Measurements from ENCODE around the gene BNC1. TPM values are rescaled to one million over a fixed set of nuclear protein-coding genes. Genes with fewer than 3 reads are reported as not detected.

The BNC1 gene, protein sequence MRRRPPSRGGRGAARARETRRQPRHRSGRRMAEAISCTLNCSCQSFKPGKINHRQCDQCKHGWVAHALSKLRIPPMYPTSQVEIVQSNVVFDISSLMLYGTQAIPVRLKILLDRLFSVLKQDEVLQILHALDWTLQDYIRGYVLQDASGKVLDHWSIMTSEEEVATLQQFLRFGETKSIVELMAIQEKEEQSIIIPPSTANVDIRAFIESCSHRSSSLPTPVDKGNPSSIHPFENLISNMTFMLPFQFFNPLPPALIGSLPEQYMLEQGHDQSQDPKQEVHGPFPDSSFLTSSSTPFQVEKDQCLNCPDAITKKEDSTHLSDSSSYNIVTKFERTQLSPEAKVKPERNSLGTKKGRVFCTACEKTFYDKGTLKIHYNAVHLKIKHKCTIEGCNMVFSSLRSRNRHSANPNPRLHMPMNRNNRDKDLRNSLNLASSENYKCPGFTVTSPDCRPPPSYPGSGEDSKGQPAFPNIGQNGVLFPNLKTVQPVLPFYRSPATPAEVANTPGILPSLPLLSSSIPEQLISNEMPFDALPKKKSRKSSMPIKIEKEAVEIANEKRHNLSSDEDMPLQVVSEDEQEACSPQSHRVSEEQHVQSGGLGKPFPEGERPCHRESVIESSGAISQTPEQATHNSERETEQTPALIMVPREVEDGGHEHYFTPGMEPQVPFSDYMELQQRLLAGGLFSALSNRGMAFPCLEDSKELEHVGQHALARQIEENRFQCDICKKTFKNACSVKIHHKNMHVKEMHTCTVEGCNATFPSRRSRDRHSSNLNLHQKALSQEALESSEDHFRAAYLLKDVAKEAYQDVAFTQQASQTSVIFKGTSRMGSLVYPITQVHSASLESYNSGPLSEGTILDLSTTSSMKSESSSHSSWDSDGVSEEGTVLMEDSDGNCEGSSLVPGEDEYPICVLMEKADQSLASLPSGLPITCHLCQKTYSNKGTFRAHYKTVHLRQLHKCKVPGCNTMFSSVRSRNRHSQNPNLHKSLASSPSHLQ
- 2.2 TPM for polyA plus RNA-seq (ENCODE audit: insufficient read length)

DNA sequence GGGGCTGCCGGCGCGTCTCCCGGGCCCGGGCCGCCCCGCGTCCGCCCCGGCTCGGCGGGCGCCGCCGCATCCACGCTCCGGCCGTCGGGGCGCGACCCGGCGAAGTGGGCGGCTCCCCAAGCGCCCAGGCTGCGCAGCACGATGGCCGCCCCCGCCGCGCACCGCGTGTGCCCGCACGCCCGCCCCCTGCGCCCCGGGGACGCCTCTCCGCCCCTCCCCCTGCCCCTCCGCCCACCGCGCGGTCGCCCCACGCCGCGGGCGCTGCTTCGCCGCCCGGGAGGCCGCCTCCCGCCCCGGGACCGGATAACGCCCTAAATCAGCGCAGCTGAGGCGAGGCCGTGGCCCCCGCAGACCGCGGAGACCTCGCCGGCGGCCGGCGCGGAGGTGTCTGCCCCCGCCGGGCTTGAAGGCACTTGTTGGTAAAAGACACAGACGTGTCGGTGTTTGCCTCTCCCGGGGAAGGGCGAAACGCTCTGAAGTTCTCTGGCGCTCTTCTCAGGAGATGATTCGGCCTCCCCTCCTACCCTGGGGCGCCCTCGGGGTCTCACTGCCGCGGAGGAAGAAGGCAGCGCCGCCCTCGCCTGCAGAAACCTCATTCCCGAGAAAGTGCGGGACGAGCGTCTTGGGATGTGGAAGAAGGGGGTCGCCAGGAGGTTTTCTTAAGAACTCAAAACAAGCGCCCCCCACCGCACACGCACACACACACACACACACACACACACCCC lies at the start of gene BNC1:
Gene BNC1, minus strand, starts transcription at position 106 of the 725 bp plus-strand sequence. Its CDS starts 36 bp downstream, at position 70.
- DNase-seq = no peak

DNA sequence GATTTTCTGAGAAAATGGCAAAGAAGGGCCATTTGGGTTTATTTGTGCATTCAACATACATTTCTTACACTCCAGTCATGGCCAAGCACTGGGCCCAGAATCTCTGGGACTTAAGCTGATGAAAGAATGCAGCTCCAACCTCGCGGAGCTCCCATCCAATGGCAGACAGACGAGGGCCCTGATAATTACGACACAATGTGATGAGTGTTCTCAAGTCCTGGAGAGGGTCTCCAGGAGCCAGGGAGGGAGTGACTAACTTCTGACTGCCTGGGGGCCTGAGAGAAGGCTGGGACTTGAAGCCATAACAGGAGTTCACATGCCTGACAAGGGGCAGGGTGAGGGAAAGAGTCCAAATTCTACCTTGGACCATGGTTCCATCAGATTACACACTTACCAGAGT lies 42.6 kb upstream of the BNC1 start:
- no peak for DNase-seq

DNA sequence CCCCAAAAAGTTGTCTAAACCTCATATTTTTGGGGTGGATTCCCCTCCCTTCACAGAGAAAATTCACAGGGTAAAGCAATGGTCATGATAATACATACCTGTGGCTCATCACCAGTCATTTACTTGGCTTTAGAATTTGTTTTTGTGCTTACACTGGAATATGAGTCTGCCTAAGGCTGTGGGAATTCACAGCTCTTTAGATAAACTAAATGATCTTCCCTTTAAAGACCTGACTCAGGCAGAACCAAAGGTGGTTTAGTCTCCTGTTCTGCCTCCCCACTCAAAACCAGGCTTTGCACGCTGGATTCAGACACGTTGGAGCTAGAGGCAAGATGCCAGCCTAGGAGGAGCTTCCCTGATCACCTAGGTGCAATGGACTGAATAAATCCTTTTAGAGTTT lies 40.3 kb upstream of the BNC1 start:
- no peak for DNase-seq

DNA sequence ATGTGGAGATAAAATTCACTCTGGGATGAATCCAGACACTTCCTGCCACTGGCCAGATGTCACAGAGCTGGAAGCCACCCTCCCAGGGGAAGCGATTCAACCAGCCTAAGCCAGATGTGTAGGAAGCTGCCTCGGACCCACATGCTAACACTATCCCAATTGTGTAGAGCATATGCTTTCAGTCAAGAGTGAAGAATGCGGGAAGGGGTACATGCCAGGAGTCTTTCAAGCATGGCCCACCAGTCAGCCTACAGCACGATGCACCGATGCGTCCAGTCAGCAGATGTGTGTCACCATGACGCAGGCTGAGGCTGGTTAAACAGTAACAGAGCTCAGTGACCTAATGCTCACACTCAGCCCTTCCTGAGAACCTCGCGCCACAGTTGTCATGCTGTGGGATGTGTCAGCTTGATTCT lies 38.8 kb upstream of the BNC1 start:
- peak; percentile 41 for DNase-seq

DNA sequence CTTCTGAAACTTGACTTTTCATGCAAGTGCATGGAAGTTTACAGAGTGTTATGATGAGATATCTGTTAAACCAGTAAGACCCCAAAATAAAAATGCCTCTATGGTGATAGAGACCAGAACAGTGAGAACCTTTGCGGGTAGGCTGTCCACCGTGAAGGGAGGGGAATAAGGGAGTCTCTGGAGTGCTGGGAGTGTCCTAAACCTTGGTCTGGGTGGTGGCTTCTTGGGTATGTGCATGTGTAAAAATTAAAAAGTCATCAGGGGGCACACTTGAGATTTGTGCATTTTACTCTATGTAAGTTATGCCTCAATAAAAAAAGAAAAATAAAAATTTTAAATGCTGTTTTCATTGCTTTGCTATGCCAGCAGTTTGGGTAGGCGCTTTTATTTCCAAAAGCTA lies 38.2 kb upstream of the BNC1 start:
- DNase-seq = no peak

DNA sequence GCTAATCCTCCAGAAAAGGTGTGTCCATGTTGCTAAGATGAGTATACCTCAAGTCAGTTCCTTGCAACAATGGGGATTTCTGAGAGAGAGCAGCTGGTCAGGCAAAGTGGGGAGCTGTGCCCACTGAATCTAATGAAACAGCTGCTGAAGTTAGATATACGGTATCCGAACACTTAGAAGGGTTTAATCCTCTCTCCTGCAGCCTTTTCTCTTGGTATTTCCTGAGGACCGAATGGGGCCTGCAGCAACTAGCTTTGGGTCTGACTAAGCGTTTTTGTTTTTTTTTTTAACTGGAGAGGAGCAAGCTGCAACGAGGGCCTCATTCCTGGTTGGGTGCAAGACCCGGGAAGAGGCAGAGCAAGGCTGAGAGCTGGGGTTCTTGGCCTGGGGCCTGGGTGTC lies 37.6 kb upstream of the BNC1 start:
- DNase-seq = no peak

DNA sequence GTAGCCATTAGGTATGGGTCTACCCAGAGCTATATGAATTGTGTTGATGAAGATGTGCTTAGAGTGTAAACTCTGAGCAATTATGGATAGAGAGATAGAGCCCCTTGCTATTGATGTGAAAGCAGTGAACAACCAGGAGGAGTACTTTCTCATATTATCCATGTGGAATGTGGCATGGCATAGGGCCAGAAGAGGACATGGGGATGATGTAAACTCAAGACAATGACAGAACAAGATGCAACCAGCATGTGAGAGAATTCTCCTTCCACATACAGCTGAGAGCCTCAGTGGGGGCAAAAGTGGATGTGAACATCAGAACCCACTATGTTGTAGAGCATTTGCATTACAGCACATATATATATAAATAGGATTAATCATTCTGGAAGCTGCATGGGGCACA lies 36.4 kb upstream of the BNC1 start:
- DNase-seq = no peak

DNA sequence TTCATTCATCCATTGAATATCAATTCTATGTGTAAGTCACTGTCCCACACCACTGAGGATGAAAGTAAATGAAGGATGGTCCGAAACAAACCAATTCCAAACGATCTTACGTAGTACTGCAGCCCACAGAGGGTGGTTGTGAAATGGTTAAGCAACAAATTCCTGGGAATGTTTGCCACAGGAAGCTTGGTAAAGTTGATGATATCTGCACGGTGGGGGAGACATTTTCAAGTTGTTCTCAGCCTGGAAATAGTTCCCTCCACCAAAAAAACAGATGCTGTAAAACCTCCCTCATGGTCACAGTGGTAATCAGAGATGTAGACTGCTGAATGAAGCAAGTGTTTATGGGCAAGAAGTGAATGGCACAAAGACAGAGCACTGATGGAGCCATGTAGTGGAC lies 35.9 kb upstream of the BNC1 start:
- DNase-seq = no peak

DNA sequence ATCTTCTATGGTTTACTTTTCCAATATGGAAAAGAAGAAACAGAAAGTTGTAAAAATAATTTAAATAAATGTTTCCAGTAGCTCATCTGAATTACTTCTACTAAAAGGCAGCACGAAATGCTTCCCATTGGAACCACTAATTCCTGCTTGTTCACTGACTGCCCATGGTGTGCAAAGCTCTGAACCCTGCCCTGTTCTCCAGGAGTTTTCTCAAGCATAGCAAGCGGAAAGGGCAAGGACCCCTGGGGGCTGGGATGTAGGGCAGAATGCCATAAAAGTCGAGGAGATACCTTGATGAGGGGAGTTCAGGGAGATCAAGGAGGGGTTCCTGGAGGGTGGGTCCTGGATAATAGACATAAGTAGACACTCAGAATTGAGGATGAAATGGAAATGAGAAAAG lies 35.3 kb upstream of the BNC1 start:
- no peak for DNase-seq

DNA sequence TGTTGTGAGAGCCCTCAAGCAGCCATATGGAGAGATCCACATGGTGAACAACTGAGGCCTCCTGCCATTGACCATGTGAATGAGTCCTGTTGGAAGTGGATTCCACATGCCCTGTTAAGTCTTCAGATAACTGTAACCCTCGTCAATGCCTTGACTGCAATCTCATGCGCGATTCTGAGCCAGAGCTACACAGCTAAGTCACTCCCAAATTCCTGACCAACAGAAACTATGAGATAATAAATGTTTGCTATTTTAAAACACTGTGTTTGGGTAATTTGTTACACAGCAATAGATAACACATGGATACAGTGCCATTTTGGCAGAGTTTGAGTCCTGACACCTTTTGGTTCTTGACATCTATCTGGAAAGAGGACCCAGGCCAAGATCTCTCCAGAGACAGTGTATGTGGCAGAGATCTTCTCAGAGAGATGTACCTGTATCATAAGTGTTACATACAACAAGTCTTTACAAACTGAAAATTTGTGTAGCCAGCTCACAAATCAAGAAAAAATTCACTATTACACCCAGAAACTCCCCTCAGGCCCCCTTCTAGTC lies 34.5 kb upstream of the BNC1 start:
- DNase-seq = no peak

DNA sequence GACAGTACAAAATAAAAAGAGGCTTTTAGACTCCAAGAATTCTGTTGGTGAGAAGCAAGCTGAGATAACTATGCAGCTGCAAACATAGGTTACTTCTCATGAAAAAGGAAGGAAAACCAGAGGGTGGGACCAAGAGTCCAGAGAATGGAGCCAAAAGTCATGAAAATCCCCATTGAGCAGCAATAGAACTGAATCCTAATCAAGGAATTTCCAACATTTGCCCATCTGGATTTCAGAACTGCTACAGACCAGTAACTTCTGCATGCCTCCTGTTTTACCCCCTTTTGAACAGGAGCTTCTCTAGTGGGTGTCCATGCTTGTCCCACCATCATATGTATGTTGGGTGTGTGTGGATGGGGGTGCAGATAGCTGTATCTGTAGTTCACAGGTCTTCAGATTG lies 33.6 kb upstream of the BNC1 start:
- DNase-seq = no peak

DNA sequence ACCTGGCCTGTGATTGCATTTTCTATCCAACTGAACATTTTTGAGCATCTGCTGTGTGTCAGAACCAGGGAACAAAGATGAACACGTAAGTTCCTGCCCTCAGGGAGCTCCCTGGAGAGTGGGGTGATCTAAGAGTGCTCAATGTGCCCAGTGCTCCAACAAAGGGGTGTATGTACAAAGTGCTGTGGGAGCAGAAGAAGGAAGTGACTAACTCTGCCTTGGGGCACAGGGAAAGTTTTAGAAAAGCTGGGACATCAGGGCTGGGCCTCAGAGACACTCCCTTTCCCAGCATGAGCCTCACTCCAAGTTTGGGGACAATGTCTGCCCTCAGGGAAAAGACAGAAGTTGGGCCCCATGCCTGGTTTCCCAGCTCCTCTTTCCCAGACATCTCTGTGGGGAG lies 27.6 kb upstream of the BNC1 start:
- DNase-seq = no peak

DNA sequence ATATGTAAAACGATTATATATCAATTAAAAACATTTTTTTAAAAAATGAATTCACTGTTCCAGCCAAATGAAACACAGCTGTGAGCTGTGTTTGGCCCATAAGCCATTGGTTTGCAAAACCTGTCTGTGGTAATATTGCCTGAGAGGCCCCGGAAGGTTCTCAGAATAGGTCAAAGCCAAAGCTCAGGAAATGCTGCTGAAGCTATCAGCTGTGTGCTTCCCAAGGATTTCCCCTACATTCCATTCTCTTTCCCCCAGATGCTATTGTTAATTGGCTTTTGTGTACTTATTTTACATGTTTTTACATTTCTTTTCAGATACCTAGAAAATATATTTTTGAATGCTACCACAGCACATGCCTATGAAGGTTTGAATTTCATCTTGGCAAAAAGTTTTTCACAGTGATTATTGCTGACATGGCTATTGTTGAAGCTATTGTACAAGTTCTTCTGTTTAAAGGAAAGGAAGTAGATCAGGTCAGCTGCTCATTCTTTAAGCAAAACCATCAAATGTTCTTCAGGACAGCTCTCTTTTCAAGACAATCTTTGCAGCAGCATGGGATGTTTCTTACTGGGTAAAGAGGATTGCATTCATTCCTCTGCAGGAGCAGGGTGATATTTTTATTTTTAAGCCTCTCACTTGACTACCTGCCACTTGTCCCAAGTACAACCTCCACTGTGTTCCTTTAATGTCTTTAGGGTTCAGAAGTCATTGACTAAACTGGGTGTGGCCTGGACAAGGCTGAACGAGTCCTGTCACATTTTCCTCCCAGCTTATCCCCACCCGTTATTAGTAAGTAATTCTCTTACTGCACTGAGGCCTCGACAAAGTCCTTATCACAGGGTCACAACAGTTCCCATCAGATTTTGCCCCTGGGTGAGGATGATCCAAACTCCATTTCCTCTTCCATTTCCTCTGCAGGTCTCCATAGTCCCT lies 26.3 kb upstream of the BNC1 start:
- DNase-seq = no peak

DNA sequence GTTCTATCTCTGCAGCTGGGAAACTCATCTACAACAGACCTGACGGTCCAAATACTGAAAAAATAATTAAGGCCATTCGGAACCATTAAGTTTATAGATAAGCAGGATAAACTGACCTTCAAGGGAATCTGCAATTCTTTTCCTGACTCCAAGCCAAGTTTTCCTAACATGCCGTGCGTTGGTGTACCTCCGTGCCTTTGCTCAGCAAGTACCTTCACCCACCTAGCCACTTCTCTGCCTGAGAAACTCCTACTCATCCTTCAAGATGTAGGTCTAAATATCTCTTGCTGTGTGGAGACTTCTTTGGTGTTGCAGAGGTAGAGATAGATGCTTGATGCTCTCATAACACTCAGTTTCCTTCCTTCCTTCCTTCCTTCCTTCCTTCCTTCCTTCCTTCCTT lies 24.2 kb upstream of the BNC1 start:
- no peak for DNase-seq

DNA sequence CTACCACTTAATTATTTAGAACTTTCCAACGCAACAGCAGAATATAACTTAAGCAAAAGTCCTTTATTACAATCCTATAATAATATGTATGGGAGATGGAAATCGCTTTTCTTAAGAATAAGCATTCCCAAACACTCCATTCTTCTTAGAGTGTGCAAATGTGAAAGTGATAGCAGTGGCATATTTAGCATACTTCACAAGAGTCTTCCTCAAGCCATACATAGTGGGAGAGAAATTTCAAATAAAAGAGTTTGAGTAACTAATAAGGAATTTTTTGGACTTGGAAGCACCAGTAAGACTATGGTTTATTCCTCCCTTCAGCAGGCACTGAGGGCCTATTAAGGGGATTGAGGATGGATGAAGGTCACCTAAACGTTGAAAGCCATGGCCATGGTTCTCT lies 22.1 kb upstream of the BNC1 start:
- DNase-seq = no peak

DNA sequence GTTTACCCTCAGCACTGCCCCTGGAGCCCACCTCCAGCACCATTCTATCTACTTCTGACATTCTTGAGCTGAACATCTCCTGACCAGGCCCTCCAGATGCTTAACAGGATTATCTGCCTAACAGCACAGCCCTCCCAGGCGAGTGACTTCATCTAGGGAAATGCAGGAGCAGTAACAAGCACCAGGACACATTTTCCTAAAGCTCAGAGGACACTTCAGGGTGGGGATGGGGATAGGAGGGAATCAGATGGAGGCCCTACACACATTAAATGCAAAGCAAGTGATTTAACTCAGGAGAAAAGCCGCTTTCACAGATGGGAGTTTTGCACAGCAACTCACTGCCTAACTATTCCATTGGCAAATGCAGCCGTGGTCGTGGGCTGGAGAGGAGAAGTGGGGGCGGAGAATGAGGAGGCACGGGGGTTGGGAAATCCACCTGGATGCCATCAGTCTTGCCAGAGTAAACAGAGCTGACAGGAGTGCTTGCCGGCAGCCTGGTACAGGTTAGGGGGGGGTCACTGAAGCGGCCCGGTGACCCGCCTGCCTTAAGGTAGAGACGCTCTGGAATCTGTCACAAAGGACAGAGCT lies 21.3 kb upstream of the BNC1 start:
- no peak for DNase-seq

DNA sequence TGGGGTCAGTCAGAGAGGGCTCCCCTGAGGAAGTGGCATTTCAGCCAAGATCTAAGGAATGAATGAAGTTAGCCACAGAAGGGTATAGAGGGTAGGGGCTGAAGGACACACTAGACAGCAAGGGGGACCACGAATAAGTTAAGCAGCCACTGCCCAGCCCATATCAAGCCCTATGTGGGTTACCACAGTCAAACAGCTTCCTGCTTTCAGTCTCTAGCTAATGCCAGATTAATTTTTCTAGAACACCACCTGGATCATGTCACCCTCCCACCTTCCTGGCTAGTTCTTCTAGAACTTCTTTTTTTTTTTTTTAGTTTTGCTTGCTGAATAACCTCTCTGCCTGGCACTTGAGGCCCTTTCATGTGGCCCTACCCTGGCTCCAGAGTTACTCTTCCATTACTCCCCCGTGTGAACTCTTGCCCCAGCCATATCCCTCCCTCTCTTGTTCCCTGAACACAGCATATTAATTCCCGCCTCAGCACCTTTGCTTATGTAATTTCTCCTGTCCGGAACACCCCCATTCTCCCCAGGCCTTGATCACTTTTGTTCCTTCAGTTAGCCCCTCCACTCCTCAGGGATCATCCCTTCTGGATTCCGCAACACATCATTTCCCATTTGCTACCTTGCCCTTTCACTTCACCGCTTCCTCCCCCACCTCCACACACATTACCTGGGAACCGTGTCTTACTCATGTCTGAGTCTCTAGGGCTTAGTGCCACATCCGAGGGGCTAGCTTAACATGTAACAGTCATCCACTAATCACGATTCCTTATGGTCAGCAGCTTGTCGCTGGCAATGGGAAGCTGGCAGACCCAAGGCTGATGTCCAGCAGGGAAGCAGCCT lies 20.6 kb upstream of the BNC1 start:
- no peak for DNase-seq

DNA sequence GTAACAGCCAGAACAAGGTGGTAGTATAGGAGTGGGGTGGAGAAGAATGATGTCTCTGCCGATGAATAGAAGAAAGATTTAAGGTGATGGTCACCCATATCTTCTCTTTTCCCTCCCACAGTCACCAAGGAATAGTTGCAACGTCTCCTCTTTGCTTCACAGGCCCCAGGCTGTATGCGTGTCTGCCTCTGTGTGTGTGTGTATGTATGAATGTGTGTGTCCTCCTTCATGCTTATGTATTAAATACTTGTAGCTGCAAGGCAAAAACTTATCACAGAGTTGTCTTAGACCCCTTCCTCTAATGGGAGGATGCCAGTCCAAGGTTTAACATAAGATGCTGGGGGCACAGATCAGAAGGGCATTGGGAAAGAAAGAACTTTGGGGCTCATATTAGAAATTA lies 19.1 kb upstream of the BNC1 start:
- no peak for DNase-seq

DNA sequence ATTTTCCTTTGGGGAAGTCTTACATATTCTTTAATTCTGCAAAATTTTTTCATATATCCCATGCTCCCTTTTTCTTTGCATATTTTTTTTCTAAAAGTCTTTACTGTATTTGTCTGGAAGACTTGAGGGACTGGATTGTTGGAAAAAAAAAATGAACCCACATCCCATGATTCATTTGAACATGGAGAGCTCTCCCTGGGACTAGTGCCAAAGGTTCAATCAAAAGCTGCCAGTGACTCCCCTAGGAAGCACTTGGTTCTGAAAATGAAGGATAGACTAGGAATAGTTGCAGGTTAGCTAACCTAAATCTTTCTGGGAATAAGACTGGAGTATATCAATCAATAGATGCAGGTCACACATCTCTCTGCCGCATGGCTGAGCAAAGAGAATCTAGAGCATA lies 16.4 kb upstream of the BNC1 start:
- DNase-seq = no peak

DNA sequence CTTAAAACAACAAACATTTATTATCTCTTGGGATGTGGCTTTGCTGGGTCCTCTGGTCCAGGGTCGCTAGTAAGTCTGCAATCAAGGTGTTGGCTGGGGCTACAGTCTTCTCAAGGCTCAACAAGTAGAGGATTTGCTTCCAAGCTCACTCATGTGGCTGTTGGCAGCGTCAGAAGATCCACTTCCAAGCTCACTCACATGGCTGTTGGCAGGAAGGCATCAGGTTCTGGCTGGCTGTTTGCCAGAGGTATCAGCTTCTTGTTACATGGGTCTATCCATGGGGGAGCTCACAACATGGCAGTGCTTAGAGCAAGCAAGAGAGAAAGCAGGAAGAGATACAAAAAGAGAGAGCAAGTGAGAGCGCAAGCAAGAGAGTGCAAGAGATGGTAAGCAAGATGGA lies 15.0 kb upstream of the BNC1 start:
- DNase-seq = no peak
